NT2/D1 (cell line): ENCODE measurements around the gene GMPR.

Experiments used
- SUZ12 ChIP-seq: IDR thresholded peaks from 2 replicates; pipeline ENCODE4 v1.6.1; 2011; ENCODE audit not compliant: insufficient read length, insufficient read depth; ENCODE audit errors: extremely low read depth
- YY1 ChIP-seq: IDR thresholded peaks from 2 replicates; pipeline ENCODE4 v1.6.1; 2011; ENCODE audit not compliant: insufficient read length, insufficient read depth
- ZNF274 ChIP-seq: IDR thresholded peaks from 2 replicates; pipeline ENCODE4 v1.6.1; 2011; ENCODE audit warnings: mild to moderate bottlenecking, low read depth, low read length

DNA sequence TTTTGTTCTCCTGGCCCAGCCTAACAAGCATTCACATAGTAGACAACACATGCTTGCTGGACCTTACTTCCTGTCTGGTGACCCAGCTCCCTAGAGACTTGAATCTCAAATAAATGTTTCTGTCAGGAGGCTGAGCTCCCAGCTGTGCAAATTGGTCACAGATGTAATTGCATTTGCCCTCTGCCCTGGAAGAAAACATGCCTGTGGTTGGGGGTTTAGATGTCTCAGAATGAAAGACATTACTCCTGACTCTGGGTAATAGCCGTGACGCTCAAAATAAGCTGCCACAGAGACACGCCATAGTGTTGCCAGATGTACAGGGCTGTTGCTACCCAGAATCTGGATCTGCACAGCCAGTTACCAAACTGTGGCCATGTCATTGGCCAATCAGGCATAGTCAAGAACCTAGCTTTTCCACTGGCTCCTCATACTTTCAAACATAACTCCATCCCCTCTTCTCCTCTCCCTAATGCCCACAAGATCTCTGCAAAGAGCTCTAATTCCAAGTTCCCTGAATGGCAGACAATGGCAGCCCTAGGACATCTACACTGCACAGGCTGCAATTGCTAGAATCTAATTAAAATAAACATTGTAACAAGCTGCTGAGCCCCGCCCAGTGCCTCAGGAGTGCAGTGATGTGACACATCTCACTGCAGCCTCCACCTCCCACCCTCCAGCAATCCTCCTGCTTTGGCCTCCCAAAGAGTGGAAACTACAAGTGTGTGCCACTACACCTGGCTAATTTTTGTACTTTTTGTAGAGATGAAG is 32.8 kb upstream of the GMPR start:
- TF ChIP-seq SUZ12, result no peak
- TF ChIP-seq YY1, result no peak
- TF ChIP-seq ZNF274, result no peak
